GM12878 (cell line): ENCODE results near the gene NRM. TPM values are rescaled to one million over a fixed set of nuclear protein-coding genes. Genes with fewer than 3 reads are reported as not detected.
A peak's percentile ranks its signal among the peaks of the same experiment; 100 is the strongest.

ENCODE experiments used
- BMI1 ChIP-seq: fragments of 450-650 bp; IDR thresholded peaks from 2 replicates; pipeline ENCODE4 v1.6.1; 2016; ENCODE audit warnings: mild to moderate bottlenecking, moderate library complexity, borderline replicate concordance
- CHD2 ChIP-seq: IDR thresholded peaks from 2 replicates; pipeline ENCODE4 v1.6.1; 2011; ENCODE audit warnings: low read depth, low read length, improper control_type of control experiment, borderline replicate concordance
- EGR1 ChIP-seq, 2 experiments: IDR thresholded peaks; 1 replicate in 1 of 2; 2 replicates in 1 of 2; pipeline ENCODE4 v1.6.1; 2011 to 2012; ENCODE audit warnings: low read depth in 2 of 2, low read length in 2 of 2, borderline replicate concordance in 1 of 2, mild to moderate bottlenecking in 1 of 2, moderate library complexity in 1 of 2
- EZH2 ChIP-seq: IDR thresholded peaks from 2 replicates; pipeline ENCODE4 v1.6.1; 2012; ENCODE audit warnings: low read depth, mild to moderate bottlenecking, control low read depth, inconsistent platforms, low read length, borderline replicate concordance; ENCODE audit not compliant: control insufficient read depth
- HDAC6 ChIP-seq: fragments of 200-600 bp; sonication (generic); IDR thresholded peaks from one replicate; pipeline ENCODE4 v1.8.0; 2017; ENCODE audit warnings: antibody characterized with exemption; ENCODE audit not compliant: unreplicated experiment
- KDM1A ChIP-seq: fragments of 200-600 bp; sonication (generic); IDR thresholded peaks from 2 replicates; pipeline ENCODE4 v1.6.1; 2016; ENCODE audit warnings: borderline replicate concordance
- PAX5 ChIP-seq: IDR thresholded peaks from 2 replicates; pipeline ENCODE4 v1.6.1; 2011; ENCODE audit warnings: low read depth, low read length, borderline replicate concordance
- RAD51 ChIP-seq: fragments of 450-650 bp; IDR thresholded peaks from 2 replicates; pipeline ENCODE4 v1.6.1; 2016; ENCODE audit warnings: moderate library complexity, mild to moderate bottlenecking, inconsistent platforms
- SPI1 ChIP-seq: IDR thresholded peaks from 2 replicates; pipeline ENCODE4 v1.6.1; 2011; ENCODE audit warnings: low read depth, mild to moderate bottlenecking, low read length, moderate library complexity, borderline replicate concordance; ENCODE audit not compliant: insufficient read depth
- SREBF2 ChIP-seq: IDR thresholded peaks from 2 replicates; pipeline ENCODE4 v1.6.1; 2012; ENCODE audit warnings: mild to moderate bottlenecking, low read length
- SRF ChIP-seq, 2 experiments: IDR thresholded peaks; 2 replicates each; pipeline ENCODE4 v1.6.1; 2011; ENCODE audit warnings: low read depth in 2 of 2, low read length in 2 of 2, mild to moderate bottlenecking in 1 of 2, moderate library complexity in 1 of 2
- SUPT20H ChIP-seq: IDR thresholded peaks from 2 replicates; pipeline ENCODE4 v1.6.1; 2011; ENCODE audit warnings: low read depth, mild to moderate bottlenecking, low read length, moderate library complexity, borderline replicate concordance; ENCODE audit not compliant: control insufficient read depth
- SUZ12 ChIP-seq: fragments of 200-600 bp; sonication (generic); IDR thresholded peaks from one replicate; pipeline ENCODE4 v1.6.1; 2018; ENCODE audit warnings: antibody characterized with exemption, mild to moderate bottlenecking; ENCODE audit not compliant: unreplicated experiment
- polyA plus RNA-seq, 11 experiments: library from polyadenylated mRNA; depleted of rRNA in 4 of 11; unstranded in 6 of 11; stranded (reverse) in 5 of 11; fragments of >200 nt; fragmentation: Nextera tagmentation in 4 of 11; fragmentation: Illumina TruSeq in 1 of 11; extraction: Ambion mirVana in 4 of 11; extraction: Trizol in 1 of 11; gene quantifications; 1 replicate in 1 of 11; 2 replicates in 10 of 11; pipeline versions ENCODE4 v1.2.1 to v1.2.3, GENCODE V29; 2011 to 2016; ENCODE audit warnings: inconsistent platforms in 2 of 11, missing spikeins in 2 of 11, low read depth in 1 of 11
- total RNA-seq, 4 experiments: library from RNA; depleted of rRNA in 3 of 4; stranded (reverse); fragments of >200 nt in 3 of 4; fragmentation: Illumina TruSeq in 1 of 4; extraction: Trizol in 1 of 4; gene quantifications; 2 replicates each; pipeline versions ENCODE4 v1.2.1 to v1.2.3, GENCODE V29; 2013 to 2021
- TF ChIP-seq, protein P1 (sequence below): IDR thresholded peaks from 2 replicates; pipeline ENCODE4 v1.6.1; 2011; ENCODE audit warnings: low read depth, mild to moderate bottlenecking, low read length, moderate library complexity, borderline replicate concordance; ENCODE audit errors: extremely low read depth
- TF ChIP-seq, protein P2 (sequence below): fragments of 450-650 bp; IDR thresholded peaks from 2 replicates; pipeline ENCODE4 v1.6.1; 2016; ENCODE audit warnings: mild to moderate bottlenecking
- TF ChIP-seq, protein P3 (sequence below): fragments of 450-650 bp; IDR thresholded peaks from 2 replicates; pipeline ENCODE4 v1.6.1; 2017; ENCODE audit warnings: mild to moderate bottlenecking, moderate library complexity
- TF ChIP-seq, protein P4 (sequence below): fragments of 150-350 bp; IDR thresholded peaks from 2 replicates; pipeline ENCODE4 v1.6.1; 2016; ENCODE audit warnings: low read depth, low read length

Gene NRM
- total and polyA plus RNA-seq, 10 of the 15 experiments (the other 5 are each of a cell fraction or from before 2014, with no cell fraction given) = 15.4 to 46.7 (median 29.0) TPM

DNA sequence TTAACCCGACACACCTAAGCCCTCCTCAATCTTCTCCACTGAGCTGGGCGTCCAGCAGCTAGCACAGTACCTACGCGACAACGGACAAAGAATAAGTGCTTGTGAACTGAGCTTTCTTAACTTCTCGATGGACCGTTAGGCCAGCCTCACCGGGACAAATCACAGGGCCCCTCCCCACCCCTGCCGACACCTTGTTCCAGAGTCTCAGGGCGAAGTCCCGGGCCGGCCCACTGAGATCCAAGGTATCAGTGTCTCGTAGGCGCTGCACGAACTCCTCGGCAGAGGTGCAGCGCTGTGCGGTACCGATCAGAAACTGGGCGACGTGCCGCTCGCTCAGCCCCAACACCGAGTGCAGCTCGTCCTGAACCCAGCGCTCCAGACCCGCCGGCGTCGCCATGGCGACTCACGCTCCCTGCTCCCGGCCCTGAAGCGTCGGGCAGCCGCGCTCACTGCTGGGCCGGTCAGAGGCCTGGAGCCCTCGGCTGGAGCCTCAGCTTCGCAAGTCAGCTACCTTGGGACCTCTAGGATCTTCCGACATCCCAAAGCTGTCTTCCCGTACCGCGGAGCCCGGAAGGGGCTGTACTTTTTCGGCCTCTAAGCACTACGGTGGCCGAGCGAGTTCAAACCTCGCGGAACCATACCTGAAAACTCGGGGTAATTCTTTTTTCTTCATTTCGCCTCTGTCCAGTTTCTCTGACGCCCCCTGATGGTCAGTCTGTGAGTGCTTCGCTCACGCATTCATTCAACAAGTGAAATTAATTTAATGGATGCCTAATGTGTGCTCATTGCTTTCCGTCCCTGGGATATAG is 18.1 kb downstream of the NRM start, which contains the start of gene DHX16 (continued):
- TF ChIP-seq SUZ12 = no peak
- TF ChIP-seq SREBF2 = no peak
- TF ChIP-seq SPI1 = no peak
- peak; percentile 82 for TF ChIP-seq BMI1
- no peak for TF ChIP-seq KDM1A
- TF ChIP-seq PAX5 = no peak
- TF ChIP-seq, protein P1, sequence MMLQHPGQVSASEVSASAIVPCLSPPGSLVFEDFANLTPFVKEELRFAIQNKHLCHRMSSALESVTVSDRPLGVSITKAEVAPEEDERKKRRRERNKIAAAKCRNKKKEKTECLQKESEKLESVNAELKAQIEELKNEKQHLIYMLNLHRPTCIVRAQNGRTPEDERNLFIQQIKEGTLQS = no peak
- no peak for TF ChIP-seq EZH2
- TF ChIP-seq, protein P2, sequence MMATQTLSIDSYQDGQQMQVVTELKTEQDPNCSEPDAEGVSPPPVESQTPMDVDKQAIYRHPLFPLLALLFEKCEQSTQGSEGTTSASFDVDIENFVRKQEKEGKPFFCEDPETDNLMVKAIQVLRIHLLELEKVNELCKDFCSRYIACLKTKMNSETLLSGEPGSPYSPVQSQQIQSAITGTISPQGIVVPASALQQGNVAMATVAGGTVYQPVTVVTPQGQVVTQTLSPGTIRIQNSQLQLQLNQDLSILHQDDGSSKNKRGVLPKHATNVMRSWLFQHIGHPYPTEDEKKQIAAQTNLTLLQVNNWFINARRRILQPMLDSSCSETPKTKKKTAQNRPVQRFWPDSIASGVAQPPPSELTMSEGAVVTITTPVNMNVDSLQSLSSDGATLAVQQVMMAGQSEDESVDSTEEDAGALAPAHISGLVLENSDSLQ = 0 out of 2 replicates have a peak, but pooled peaks have one; percentile 12
- no peak for TF ChIP-seq SRF (IDR thresholded peaks at IDR 0.05; ENCODE audit: low read depth in 2 of 2, low read length in 2 of 2)
- TF ChIP-seq HDAC6 = no peak
- TF ChIP-seq, protein P3, sequence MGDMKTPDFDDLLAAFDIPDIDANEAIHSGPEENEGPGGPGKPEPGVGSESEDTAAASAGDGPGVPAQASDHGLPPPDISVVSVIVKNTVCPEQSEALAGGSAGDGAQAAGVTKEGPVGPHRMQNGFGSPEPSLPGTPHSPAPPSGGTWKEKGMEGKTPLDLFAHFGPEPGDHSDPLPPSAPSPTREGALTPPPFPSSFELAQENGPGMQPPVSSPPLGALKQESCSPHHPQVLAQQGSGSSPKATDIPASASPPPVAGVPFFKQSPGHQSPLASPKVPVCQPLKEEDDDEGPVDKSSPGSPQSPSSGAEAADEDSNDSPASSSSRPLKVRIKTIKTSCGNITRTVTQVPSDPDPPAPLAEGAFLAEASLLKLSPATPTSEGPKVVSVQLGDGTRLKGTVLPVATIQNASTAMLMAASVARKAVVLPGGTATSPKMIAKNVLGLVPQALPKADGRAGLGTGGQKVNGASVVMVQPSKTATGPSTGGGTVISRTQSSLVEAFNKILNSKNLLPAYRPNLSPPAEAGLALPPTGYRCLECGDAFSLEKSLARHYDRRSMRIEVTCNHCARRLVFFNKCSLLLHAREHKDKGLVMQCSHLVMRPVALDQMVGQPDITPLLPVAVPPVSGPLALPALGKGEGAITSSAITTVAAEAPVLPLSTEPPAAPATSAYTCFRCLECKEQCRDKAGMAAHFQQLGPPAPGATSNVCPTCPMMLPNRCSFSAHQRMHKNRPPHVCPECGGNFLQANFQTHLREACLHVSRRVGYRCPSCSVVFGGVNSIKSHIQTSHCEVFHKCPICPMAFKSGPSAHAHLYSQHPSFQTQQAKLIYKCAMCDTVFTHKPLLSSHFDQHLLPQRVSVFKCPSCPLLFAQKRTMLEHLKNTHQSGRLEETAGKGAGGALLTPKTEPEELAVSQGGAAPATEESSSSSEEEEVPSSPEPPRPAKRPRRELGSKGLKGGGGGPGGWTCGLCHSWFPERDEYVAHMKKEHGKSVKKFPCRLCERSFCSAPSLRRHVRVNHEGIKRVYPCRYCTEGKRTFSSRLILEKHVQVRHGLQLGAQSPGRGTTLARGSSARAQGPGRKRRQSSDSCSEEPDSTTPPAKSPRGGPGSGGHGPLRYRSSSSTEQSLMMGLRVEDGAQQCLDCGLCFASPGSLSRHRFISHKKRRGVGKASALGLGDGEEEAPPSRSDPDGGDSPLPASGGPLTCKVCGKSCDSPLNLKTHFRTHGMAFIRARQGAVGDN = no peak
- no peak for TF ChIP-seq RAD51
- no peak for TF ChIP-seq SUPT20H
- TF ChIP-seq CHD2 = peak; percentile 87
- TF ChIP-seq EGR1 (IDR thresholded peaks at IDR 0.05; ENCODE audit: borderline replicate concordance in 1 of 2, low read depth in 2 of 2, low read length in 2 of 2) = no peak
- TF ChIP-seq, protein P4, sequence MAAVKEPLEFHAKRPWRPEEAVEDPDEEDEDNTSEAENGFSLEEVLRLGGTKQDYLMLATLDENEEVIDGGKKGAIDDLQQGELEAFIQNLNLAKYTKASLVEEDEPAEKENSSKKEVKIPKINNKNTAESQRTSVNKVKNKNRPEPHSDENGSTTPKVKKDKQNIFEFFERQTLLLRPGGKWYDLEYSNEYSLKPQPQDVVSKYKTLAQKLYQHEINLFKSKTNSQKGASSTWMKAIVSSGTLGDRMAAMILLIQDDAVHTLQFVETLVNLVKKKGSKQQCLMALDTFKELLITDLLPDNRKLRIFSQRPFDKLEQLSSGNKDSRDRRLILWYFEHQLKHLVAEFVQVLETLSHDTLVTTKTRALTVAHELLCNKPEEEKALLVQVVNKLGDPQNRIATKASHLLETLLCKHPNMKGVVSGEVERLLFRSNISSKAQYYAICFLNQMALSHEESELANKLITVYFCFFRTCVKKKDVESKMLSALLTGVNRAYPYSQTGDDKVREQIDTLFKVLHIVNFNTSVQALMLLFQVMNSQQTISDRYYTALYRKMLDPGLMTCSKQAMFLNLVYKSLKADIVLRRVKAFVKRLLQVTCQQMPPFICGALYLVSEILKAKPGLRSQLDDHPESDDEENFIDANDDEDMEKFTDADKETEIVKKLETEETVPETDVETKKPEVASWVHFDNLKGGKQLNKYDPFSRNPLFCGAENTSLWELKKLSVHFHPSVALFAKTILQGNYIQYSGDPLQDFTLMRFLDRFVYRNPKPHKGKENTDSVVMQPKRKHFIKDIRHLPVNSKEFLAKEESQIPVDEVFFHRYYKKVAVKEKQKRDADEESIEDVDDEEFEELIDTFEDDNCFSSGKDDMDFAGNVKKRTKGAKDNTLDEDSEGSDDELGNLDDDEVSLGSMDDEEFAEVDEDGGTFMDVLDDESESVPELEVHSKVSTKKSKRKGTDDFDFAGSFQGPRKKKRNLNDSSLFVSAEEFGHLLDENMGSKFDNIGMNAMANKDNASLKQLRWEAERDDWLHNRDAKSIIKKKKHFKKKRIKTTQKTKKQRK = no peak
